Nephron progenitor cell (in vitro differentiated cells): ENCODE results near the gene TMEM132C.

ENCODE experiments used
- DNase-seq: peaks from one replicate; pipeline ENCODE4 v3.0.0; 2021
- H3K27ac Mint-ChIP-seq: 2 replicates; pipeline ENCODE4 v1.8.0; 2021; ENCODE audit warnings: mild to moderate bottlenecking, moderate library complexity, mixed read lengths
- H3K27me3 Mint-ChIP-seq: 2 replicates; pipeline ENCODE4 v1.8.0; 2021; ENCODE audit warnings: mild to moderate bottlenecking, low read depth, mixed read lengths; ENCODE audit not compliant: poor library complexity
- H3K36me3 Mint-ChIP-seq: 2 replicates; pipeline ENCODE4 v1.8.0; 2021; ENCODE audit warnings: low read depth, mixed read lengths
- H3K4me1 Mint-ChIP-seq: 2 replicates; pipeline ENCODE4 v1.8.0; 2021; ENCODE audit warnings: mixed read lengths
- H3K4me3 Mint-ChIP-seq: 2 replicates; pipeline ENCODE4 v1.8.0; 2021; ENCODE audit warnings: mild to moderate bottlenecking, moderate library complexity, mixed read lengths
- H3K9me3 Mint-ChIP-seq: 2 replicates; pipeline ENCODE4 v1.8.0; 2021; ENCODE audit warnings: mild to moderate bottlenecking, moderate library complexity, mixed read lengths
- TF ChIP-seq, protein P1 (sequence below): fragments of 200-600 bp; sonication (generic); IDR thresholded peaks from 2 replicates; pipeline ENCODE4 v1.5.0; 2021; ENCODE audit warnings: antibody characterized with exemption

Gene TMEM132C

DNA sequence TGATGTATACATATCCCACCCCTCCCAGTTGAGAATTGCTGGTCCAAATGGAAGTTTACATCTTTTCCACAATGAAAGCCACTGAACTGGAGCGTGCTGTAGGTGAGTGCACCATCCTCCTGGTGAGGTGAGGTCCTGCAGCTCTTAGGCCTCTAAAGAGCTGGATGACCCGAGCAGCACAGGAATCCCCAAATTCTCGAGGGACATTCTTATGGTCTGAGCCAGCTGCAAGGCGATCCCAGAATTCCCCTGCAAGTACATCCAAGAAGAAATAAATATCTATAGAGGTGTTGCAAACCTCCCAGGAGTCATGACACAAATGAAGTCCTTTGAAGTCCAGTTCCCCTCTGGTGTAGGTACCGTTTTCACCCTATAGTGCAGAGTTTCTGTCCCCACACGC lies 24.0 kb downstream of the TMEM132C start:
- H3K4me3 Mint-ChIP-seq, result no peak overlapping the region
- no peak for DNase-seq
- H3K27ac Mint-ChIP-seq, result peak overlapping the region; percentile 90
- peaks cover 18% of the 10 kb centered on the region for H3K36me3 Mint-ChIP-seq
- H3K9me3 Mint-ChIP-seq, result no peaks in the 10 kb centered on the region
- H3K27me3 Mint-ChIP-seq, result peaks cover 3% of the 10 kb centered on the region
- TF ChIP-seq, protein P1, sequence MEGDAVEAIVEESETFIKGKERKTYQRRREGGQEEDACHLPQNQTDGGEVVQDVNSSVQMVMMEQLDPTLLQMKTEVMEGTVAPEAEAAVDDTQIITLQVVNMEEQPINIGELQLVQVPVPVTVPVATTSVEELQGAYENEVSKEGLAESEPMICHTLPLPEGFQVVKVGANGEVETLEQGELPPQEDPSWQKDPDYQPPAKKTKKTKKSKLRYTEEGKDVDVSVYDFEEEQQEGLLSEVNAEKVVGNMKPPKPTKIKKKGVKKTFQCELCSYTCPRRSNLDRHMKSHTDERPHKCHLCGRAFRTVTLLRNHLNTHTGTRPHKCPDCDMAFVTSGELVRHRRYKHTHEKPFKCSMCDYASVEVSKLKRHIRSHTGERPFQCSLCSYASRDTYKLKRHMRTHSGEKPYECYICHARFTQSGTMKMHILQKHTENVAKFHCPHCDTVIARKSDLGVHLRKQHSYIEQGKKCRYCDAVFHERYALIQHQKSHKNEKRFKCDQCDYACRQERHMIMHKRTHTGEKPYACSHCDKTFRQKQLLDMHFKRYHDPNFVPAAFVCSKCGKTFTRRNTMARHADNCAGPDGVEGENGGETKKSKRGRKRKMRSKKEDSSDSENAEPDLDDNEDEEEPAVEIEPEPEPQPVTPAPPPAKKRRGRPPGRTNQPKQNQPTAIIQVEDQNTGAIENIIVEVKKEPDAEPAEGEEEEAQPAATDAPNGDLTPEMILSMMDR, result no peak
- peaks cover 90% of the 10 kb centered on the region for H3K4me1 Mint-ChIP-seq

DNA sequence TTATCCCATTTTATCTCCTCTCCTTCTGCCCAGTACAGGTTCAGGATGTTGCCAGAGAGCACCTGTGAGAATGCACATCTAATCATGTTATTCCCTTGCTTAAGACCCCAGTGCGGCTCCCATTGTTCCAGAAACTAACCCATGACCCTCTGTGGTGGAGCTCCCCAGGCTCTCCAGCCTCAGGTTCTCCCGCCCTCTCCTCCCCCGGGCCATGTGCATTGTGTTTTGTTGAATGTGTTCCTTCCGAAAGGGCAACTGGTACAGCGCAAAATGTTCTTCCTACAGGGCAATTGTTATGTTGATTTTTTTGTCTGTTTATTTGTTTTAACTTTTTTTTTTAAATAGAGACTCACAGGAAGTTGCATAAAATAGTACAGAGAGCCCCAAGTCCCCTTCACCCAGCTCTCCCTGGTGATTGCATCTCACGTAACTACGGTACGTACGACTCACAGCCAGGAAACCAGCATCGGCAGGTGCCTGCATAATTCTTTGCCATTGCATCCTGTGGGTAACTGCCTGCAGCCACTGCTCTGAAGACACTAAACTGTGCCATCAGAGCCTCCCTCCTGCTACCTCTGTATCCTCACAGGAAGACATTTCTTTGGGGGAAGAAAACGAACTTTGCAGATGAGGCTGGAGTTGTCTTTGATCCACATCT lies 31.2 kb downstream of the TMEM132C start:
- no peak for DNase-seq
- peak overlapping the region; percentile 24 for H3K4me3 Mint-ChIP-seq
- H3K36me3 Mint-ChIP-seq, result peaks cover 69% of the 10 kb centered on the region
- H3K9me3 Mint-ChIP-seq, result peaks cover 36% of the 10 kb centered on the region
- TF ChIP-seq, protein P1, result no peak
- peaks cover 67% of the 10 kb centered on the region for H3K4me1 Mint-ChIP-seq
- peaks cover under 1% of the 10 kb centered on the region for H3K27me3 Mint-ChIP-seq
- peak overlapping the region; percentile 92 for H3K27ac Mint-ChIP-seq

DNA sequence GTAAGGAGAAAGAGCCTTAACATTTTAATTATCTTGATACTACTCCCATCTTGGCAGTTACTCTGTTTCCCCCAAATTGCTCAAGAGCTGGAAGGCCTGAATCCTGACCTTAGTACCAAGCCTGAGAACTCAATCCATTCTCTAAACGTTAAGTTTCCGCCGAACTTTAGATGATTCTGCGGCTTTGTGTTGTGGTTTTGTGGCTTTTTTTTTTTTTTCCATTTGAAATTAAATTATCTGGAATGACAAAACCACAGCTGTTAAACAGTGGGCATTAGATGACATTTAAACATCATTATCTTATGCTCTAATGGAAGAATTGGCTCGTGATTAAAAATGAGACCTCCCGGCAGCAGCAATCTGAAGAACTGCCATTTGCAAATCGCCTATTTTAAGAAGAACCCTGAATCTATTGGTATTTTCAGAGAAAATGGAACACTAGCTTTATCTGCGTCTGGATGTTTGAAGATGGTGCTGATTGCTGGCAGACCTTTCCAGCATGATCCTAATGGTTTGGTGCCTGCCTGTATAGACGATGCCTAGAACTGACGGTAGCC lies 38.4 kb downstream of the TMEM132C start:
- DNase-seq, result no peak
- Mint-ChIP-seq H3K4me3 (no peak overlapping the region), H3K27me3 (peaks cover 5% of the 10 kb centered on the region), H3K27ac (no peak overlapping the region), H3K4me1 (peaks cover 3% of the 10 kb centered on the region), H3K9me3 (peaks cover 80% of the 10 kb centered on the region), H3K36me3 (peaks cover 96% of the 10 kb centered on the region)
- TF ChIP-seq, protein P1, result no peak

DNA sequence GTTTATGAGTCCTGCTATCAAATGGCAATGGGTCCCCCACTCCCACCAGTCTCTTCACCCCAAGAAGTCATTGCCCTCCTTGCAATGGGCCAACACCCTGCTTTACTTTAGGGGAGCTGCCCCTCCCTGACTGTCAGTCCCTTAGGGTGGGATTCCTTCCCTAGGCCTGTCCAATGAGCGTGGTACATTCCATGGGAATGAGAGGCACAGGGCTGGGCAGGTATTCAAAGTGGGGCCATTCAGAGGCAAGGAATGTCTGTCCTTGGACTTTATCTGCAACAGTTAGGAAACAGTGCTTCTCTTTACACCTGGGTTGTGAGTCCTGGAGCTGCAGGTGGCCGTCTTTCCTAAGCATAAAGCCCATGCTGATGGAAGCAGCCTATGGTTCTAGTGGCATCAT lies 40.8 kb downstream of the TMEM132C start:
- DNase-seq, result no peak
- peaks cover 6% of the 10 kb centered on the region for H3K27me3 Mint-ChIP-seq
- H3K27ac Mint-ChIP-seq, result no peak overlapping the region
- H3K36me3 Mint-ChIP-seq, result peaks cover 89% of the 10 kb centered on the region
- TF ChIP-seq, protein P1, result no peak
- H3K9me3 Mint-ChIP-seq, result peaks cover 67% of the 10 kb centered on the region
- H3K4me1 Mint-ChIP-seq, result peaks cover 27% of the 10 kb centered on the region
- no peak overlapping the region for H3K4me3 Mint-ChIP-seq

DNA sequence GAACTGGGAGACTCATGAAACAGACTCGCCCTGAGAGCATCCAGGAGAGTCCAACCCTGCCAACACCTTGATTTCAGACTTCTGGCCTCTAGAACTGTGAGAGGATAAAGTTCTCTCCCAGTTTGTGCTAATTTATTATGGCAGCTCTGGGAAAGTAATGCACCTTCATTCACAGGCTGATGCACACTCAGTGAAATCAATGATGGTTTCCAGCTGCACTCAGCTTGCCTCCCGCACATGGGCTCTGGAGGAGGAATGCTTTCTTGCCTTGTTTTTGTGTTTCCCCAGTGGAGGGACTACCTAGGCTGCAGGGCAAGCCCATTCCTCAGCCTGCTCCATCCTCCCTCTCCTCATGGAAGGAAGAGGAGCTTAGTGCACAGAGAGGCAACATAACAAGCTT lies 45.7 kb downstream of the TMEM132C start:
- peaks cover 76% of the 10 kb centered on the region for H3K4me1 Mint-ChIP-seq
- no peak overlapping the region for H3K4me3 Mint-ChIP-seq
- TF ChIP-seq, protein P1, result no peak
- H3K36me3 Mint-ChIP-seq, result peaks cover 48% of the 10 kb centered on the region
- peaks cover 3% of the 10 kb centered on the region for H3K27me3 Mint-ChIP-seq
- H3K9me3 Mint-ChIP-seq, result peaks cover 37% of the 10 kb centered on the region
- peak overlapping the region; percentile 96 for H3K27ac Mint-ChIP-seq
- DNase-seq, result no peak

DNA sequence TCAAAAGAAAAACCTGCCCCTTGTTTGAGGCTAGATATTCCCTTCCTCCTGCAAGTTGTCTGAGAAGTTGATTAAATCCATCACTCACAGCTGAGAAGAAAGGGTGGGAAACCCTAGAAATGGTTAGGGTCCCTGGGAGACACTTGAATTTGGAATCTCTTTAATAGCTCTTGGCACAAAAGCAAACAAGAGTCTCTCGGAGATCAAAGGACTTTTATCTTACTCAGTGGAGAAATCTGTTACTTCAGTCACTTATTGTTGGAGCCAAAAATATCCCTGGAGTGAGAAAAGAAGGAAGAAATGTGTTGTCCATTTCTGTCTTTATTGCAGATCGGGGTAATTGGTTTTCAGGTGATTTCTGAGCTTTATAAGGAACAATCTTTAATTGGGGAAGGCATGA lies 47.0 kb downstream of the TMEM132C start:
- Mint-ChIP-seq H3K36me3 (peaks cover 48% of the 10 kb centered on the region), H3K4me1 (peaks cover 88% of the 10 kb centered on the region), H3K9me3 (peaks cover 28% of the 10 kb centered on the region), H3K4me3 (no peak overlapping the region), H3K27ac (peak overlapping the region; percentile 24), H3K27me3 (peaks cover 3% of the 10 kb centered on the region)
- no peak for DNase-seq
- TF ChIP-seq, protein P1, result no peak
